Stimulated activated CD8-positive, alpha-beta memory T cell treated with anti-CD3 and anti-CD28 coated beads, Interleukin-2, amount 100 ng/mL, for 1 hour (primary cell): Measurements from ENCODE around the gene SLC17A6.

Experiments used
- DNase-seq, 2 donors: peaks; one replicate each; pipeline ENCODE4 v3.0.0-alpha.2; 2020; ENCODE audit warnings: low read depth in 2 of 2

Gene SLC17A6

GRCh38 chr11:22337596-22338485 lies at the start of gene SLC17A6:
TSS of gene SLC17A6 (plus strand) at chr11:22338381. CDS start at chr11:22338534, 153 bp downstream.
- DNase-seq, result no peak

- DNase-seq, result no peak
These were observed 35.8 kb upstream of the SLC17A6 start for GRCh38 chr11:22302368-22302767.

- DNase-seq, result no peak
These were observed 33.7 kb upstream of the SLC17A6 start for GRCh38 chr11:22304337-22304961.

GRCh38 chr11:22317656-22318055 lies 20.5 kb upstream of the SLC17A6 start:
- no peak for DNase-seq

- no peak for DNase-seq
These were observed 6.4 kb upstream of the SLC17A6 start for GRCh38 chr11:22331771-22332170.

- DNase-seq, result no peak
These were observed 1.6 kb upstream of the SLC17A6 start for GRCh38 chr11:22336587-22336986.

GRCh38 chr11:22339611-22340010 lies 1.4 kb downstream of the SLC17A6 start:
- no peak for DNase-seq

- no peak for DNase-seq
These were observed 2.1 kb downstream of the SLC17A6 start for GRCh38 chr11:22340235-22340634.

- no peak for DNase-seq
These were observed 2.8 kb downstream of the SLC17A6 start for GRCh38 chr11:22340701-22341587.

- DNase-seq, result no peak
These were observed 3.4 kb downstream of the SLC17A6 start for GRCh38 chr11:22341588-22341931.

GRCh38 chr11:22342211-22343031 lies 4.2 kb downstream of the SLC17A6 start:
- DNase-seq, result no peak

- no peak for DNase-seq
These were observed 4.8 kb downstream of the SLC17A6 start for GRCh38 chr11:22343032-22343324.

- no peak for DNase-seq
These were observed 5.3 kb downstream of the SLC17A6 start for GRCh38 chr11:22343371-22344032.

- DNase-seq, result no peak
These were observed 5.9 kb downstream of the SLC17A6 start for GRCh38 chr11:22344081-22344480.

GRCh38 chr11:22346282-22346681 lies 8.1 kb downstream of the SLC17A6 start:
- no peak for DNase-seq

- DNase-seq, result no peak
These were observed 9.8 kb downstream of the SLC17A6 start for GRCh38 chr11:22347857-22348487.

- no peak for DNase-seq
These were observed 11.3 kb downstream of the SLC17A6 start for GRCh38 chr11:22349491-22349890.

- DNase-seq, result no peak
These were observed 21.1 kb downstream of the SLC17A6 start for GRCh38 chr11:22359295-22359694.

GRCh38 chr11:22371160-22371559 lies 33.0 kb downstream of the SLC17A6 start:
- no peak for DNase-seq

- no peak for DNase-seq
These were observed 48.9 kb downstream of the SLC17A6 start for GRCh38 chr11:22387126-22387525.
